Kasumi-1 (cell line): ENCODE measurements around the gene ENDOU.
"Not testable (repeated sequence)": the region's sequence is repeated elsewhere in the genome, so short reads cannot be mapped to it uniquely, and the experiment has no call there.

Experiments used
- DNase-seq, 2 experiments: peaks; one replicate each; lab custom pipeline; 2025; lab: John Stamatoyannopoulos, UW

The ENDOU gene

DNA sequence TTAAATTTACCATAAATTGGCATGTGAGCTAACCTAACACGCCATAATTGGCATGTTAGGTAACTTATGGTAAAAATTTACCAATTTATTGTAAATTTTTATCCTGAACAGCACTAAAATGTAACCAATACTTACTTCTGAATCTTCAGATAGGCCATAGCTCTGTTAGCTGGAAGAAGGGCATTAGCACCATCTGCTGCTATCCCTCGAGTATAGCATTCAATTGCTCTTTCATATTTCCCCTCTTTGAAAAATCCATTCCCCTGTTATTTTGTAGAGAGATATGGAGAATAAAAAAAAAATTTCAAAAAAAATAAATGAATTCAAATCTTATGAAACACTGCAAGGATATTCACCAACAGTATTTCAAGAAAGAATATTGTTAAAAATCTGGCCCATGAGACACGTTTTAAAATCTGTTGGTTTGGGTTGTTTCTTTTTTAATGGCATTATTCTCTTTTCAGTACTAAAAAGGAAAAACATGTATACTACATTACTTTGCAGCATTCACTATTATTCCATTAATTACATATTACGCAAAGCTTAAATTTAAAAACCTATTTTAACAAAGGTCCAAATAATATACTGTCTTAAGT is 38.5 kb downstream of the ENDOU start:
- peak; percentile 74 to 81 for DNase-seq

- no peak for DNase-seq
These were observed 45.5 kb downstream of the ENDOU start for GRCh38 chr12:47679785-47680184.

DNA sequence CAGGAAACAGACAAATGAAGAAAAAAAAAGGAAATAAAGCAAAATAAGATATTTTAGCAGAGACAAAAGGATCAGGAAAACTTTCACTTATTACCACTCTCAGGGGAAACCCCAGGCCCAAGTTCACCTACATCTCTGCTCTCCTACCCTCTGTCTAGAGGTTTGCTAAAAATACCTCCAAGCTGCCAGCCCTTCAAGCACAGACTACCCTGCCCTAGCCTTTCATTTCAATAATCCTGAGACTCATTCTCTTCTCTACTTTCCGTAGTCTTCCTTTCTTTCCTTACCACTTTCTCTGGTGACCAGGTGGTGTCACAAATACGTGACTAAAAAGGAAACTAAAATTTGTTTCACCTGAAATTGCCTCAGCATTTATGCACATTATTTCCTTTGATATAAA is 53.2 kb downstream of the ENDOU start:
- no peak for DNase-seq

GRCh38 chr12:47667935-47668334 is 57.4 kb downstream of the ENDOU start:
- not testable (repeated sequence) for DNase-seq
